Gastroesophageal sphincter (tissue), 4 donors: ENCODE results near the gene FOXK2. TPM values are rescaled to one million over a fixed set of nuclear protein-coding genes. Genes with fewer than 3 reads are reported as not detected.

Experiments used
- ATAC-seq: fragments of 150-250 bp; one replicate; pipeline ENCODE4 v1.9.1; 2016; ENCODE audit warnings: mild to moderate bottlenecking, moderate library complexity
- H3K27ac ChIP-seq, 4 donors: fragments of 200-600 bp; sonication (generic) in 3 of 4; 1 replicate in 3 of 4; 2 replicates in 1 of 4; pipeline ENCODE4 v1.5.1; 2016 to 2019
- H3K27me3 ChIP-seq: fragments of 200-600 bp; sonication (generic); one replicate; pipeline ENCODE4 v1.5.1; 2019
- H3K36me3 ChIP-seq, 2 donors: fragments of 200-600 bp; sonication (generic); one replicate each; pipeline ENCODE4 v1.5.1; 2019; ENCODE audit warnings: control low read depth in 1 of 2
- H3K4me1 ChIP-seq, 3 donors: fragments of 200-600 bp; sonication (generic); 1 replicate in 2 of 3; 2 replicates in 1 of 3; pipeline ENCODE4 v1.5.1; 2016 to 2019; ENCODE audit warnings: control low read depth in 2 of 3
- H3K4me3 ChIP-seq, 2 donors: fragments of 200-600 bp; sonication (generic); one replicate each; pipeline ENCODE4 v1.5.1; 2019; ENCODE audit warnings: mild to moderate bottlenecking in 1 of 2, moderate library complexity in 1 of 2
- H3K9me3 ChIP-seq, 3 donors: fragments of 200-600 bp; sonication (generic); one replicate each; pipeline ENCODE4 v1.5.1; 2017 to 2019; ENCODE audit warnings: control low read depth in 2 of 3
- CTCF ChIP-seq, 4 experiments: fragments of 200-600 bp in 2 of 4; fragments of 450-650 bp in 2 of 4; sonication (generic) in 1 of 4; IDR thresholded peaks; one replicate each; pipeline ENCODE4 v1.5.1; 2017 to 2019; ENCODE audit warnings: antibody characterized with exemption in 4 of 4, mild to moderate bottlenecking in 2 of 4, moderate library complexity in 2 of 4
- EP300 ChIP-seq: sonication (generic); formaldehyde crosslinking; IDR thresholded peaks from one replicate; pipeline ENCODE4 v1.6.1; 2017; ENCODE audit warnings: antibody characterized with exemption, mild to moderate bottlenecking
- POLR2A ChIP-seq, 2 donors: fragments of 450-650 bp; IDR thresholded peaks; one replicate each; pipeline ENCODE4 v1.6.1; 2017; ENCODE audit warnings: antibody characterized with exemption in 2 of 2, mild to moderate bottlenecking in 2 of 2, moderate library complexity in 1 of 2
- POLR2AphosphoS5 ChIP-seq: sonication (generic); formaldehyde crosslinking; IDR thresholded peaks from one replicate; pipeline ENCODE4 v1.6.1; 2017; ENCODE audit warnings: antibody characterized with exemption
- WGBS, 2 donors: methylation state at CpG; one replicate each; pipeline ENCODE4 v1.1.5; 2018; ENCODE audit warnings: low coverage in 1 of 2; 5-methylcytosine and 5-hydroxymethylcytosine counted together
- total RNA-seq, 4 donors: library from RNA; depleted of rRNA; stranded (reverse); fragments of >200 nt; gene quantifications; one replicate each; pipeline ENCODE4 v1.1.0, GENCODE V29; 2016

FOXK2 gene
- total RNA-seq, 4 donors from 2014 or later: 35.1 to 63.4 (median 52.6) TPM

- peaks cover 0 to 92% of the 10 kb centered on the region in 2 donors for H3K36me3 ChIP-seq
- TF ChIP-seq EP300: no peak
- TF ChIP-seq POLR2AphosphoS5: no peak
- TF ChIP-seq POLR2A (IDR thresholded peaks at IDR 0.05): no peak
- TF ChIP-seq CTCF (IDR thresholded peaks at IDR 0.05): no peak
Measured at GRCh38 chr17:82615084-82616020, 95.8 kb downstream of the FOXK2 start.

GRCh38 chr17:82616021-82616711 lies 96.6 kb downstream of the FOXK2 start:
- 76 to 86% methylated on average over 9 to 10 of the region's 22 CpGs for WGBS, 2 donors
- Histone ChIP-seq H3K9me3 (no peaks in the 10 kb centered on the region), H3K36me3 (peaks cover 0 to 92% of the 10 kb centered on the region in 2 donors), H3K27me3 (no peaks in the 10 kb centered on the region), H3K4me3 (no peak overlapping the region), H3K27ac (no peak overlapping the region), H3K4me1 (peaks cover 0 to 6% (median 2%) of the 10 kb centered on the region in 3 donors)
- TF ChIP-seq POLR2A (IDR thresholded peaks at IDR 0.05): no peak
- TF ChIP-seq CTCF (IDR thresholded peaks at IDR 0.05): no peak
- no peak for TF ChIP-seq EP300
- no peak for TF ChIP-seq POLR2AphosphoS5
- no peak for ATAC-seq

More at GRCh38 chr17:82615084-82616020, 95.8 kb downstream of the FOXK2 start:
- H3K4me3 ChIP-seq: no peak overlapping the region
- H3K27ac ChIP-seq: no peak overlapping the region
- H3K9me3 ChIP-seq: no peaks in the 10 kb centered on the region
- WGBS, 2 donors: 79 to 93% methylated on average over 5 to 16 of the region's 45 CpGs
- H3K27me3 ChIP-seq: no peaks in the 10 kb centered on the region
- no peak for ATAC-seq
- H3K4me1 ChIP-seq: peaks cover 0 to 7% (median 2%) of the 10 kb centered on the region in 3 donors

DNA sequence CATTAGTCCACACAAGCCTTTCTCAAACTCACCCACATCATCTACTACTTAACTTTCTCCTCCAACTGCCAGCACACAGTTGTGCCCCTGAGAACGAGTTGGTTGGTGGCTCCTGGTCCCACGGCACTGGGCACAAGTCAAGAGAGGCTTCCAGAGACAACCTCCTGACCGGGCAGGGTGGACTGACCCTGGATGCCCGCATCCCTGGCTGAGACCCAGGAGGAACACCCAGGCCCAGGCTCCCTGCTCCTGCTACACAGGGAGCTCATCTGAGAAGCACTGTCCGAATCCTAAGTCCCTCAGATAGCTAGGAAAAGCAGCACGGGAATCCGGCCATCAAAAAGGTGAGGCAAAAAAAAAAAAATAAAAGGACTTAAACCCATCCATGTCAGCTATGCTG lies 99.7 kb downstream of the FOXK2 start:
- H3K27me3 ChIP-seq: no peaks in the 10 kb centered on the region
- H3K4me3 ChIP-seq: no peak overlapping the region
- H3K9me3 ChIP-seq: no peaks in the 10 kb centered on the region
- H3K27ac ChIP-seq: no peak overlapping the region
- TF ChIP-seq POLR2A (IDR thresholded peaks at IDR 0.05): no peak
- no peak for TF ChIP-seq POLR2AphosphoS5
- TF ChIP-seq CTCF (IDR thresholded peaks at IDR 0.05): no peak
- no peak for TF ChIP-seq EP300
- 40% methylated on average over 1 of the region's 7 CpGs; no CpG with 5 or more reads in 1 of the 2 donors for WGBS, 2 donors
- H3K36me3 ChIP-seq: peaks cover 0 to 98% of the 10 kb centered on the region in 2 donors
- ATAC-seq: no peak
- no peaks in the 10 kb centered on the region for H3K4me1 ChIP-seq

DNA sequence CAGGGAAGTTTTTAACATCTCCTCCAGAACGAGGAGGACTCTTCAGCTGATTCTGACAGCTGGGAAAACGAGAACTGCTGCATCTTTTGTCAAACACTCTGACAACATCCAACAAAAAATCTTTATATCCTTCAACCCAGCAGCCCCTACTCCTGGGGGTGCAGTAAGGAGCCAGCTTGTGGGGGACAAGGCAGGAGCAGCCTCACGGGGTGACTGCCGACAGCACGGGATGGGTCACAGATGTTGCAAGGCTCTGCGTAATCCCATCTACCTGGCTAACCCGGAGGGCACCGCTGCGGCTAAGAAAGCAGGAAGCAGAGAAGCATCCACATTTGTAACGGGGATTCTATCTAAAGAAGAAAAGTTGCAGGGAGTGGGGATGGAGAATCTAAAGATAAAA lies 100.1 kb downstream of the FOXK2 start:
- WGBS, 2 donors: 75 to 79% methylated on average over 8 of the region's 10 CpGs
- Histone ChIP-seq H3K27ac (no peak overlapping the region), H3K4me1 (no peaks in the 10 kb centered on the region), H3K4me3 (no peak overlapping the region), H3K36me3 (peaks cover 0 to 98% of the 10 kb centered on the region in 2 donors), H3K9me3 (no peaks in the 10 kb centered on the region), H3K27me3 (no peaks in the 10 kb centered on the region)
- TF ChIP-seq EP300: no peak
- no peak for TF ChIP-seq CTCF (IDR thresholded peaks at IDR 0.05)
- TF ChIP-seq POLR2AphosphoS5: no peak
- no peak for TF ChIP-seq POLR2A (IDR thresholded peaks at IDR 0.05)
- no peak for ATAC-seq
